Effector memory CD8-positive, alpha-beta T cell (primary cell): ENCODE results near the gene ROBO2.

Source experiments
- ATAC-seq: fragments of 150-1000 bp; cut with Tn5 transposase; replicated peaks from 2 replicates; pipeline ENCODE4 v1.10.0; 2021; ENCODE audit warnings: mild to moderate bottlenecking, moderate library complexity
- DNase-seq, 3 experiments: peaks; one replicate each; pipeline ENCODE4 v3.0.0; 2021
- H3K27ac Mint-ChIP-seq, 2 donors: one replicate each; pipeline ENCODE4 v1.8.0; 2022; ENCODE audit warnings: mild to moderate bottlenecking in 2 of 2, mixed read lengths in 2 of 2, moderate library complexity in 2 of 2
- H3K27me3 Mint-ChIP-seq, 2 donors: one replicate each; pipeline ENCODE4 v1.8.0; 2022; ENCODE audit warnings: mixed read lengths in 2 of 2
- H3K36me3 Mint-ChIP-seq: one replicate; pipeline ENCODE4 v1.8.0; 2022; ENCODE audit warnings: mild to moderate bottlenecking, moderate library complexity, mixed read lengths; ENCODE audit not compliant: insufficient read depth
- H3K4me1 Mint-ChIP-seq, 2 donors: one replicate each; pipeline ENCODE4 v1.8.0; 2022; ENCODE audit warnings: low read depth in 2 of 2, mixed read lengths in 2 of 2
- H3K4me3 Mint-ChIP-seq, 2 donors: one replicate each; pipeline ENCODE4 v1.8.0; 2022; ENCODE audit warnings: mild to moderate bottlenecking in 2 of 2, mixed read lengths in 2 of 2, moderate library complexity in 2 of 2
- H3K9me3 Mint-ChIP-seq, 2 donors: one replicate each; pipeline ENCODE4 v1.8.0; 2022; ENCODE audit warnings: mixed read lengths in 2 of 2

ROBO2 gene

GRCh38 chr3:77571971-77572715 is 532.2 kb downstream of the ROBO2 start:
- Mint-ChIP-seq H3K4me1 (no peaks in the 10 kb centered on the region), H3K27me3 (no peaks in the 10 kb centered on the region), H3K27ac (no peak overlapping the region), H3K9me3 (peaks cover 0 to 8% of the 10 kb centered on the region in 2 donors), H3K4me3 (no peak overlapping the region), H3K36me3 (no peaks in the 10 kb centered on the region)
- ATAC-seq (no peak), DNase-seq (no peak)

GRCh38 chr3:77577264-77577663 is 537.4 kb downstream of the ROBO2 start:
- no peak for DNase-seq
- no peaks in the 10 kb centered on the region for H3K36me3 Mint-ChIP-seq
- no peak overlapping the region for H3K4me3 Mint-ChIP-seq
- no peaks in the 10 kb centered on the region for H3K27me3 Mint-ChIP-seq
- H3K27ac Mint-ChIP-seq: no peak overlapping the region
- no peaks in the 10 kb centered on the region for H3K4me1 Mint-ChIP-seq
- ATAC-seq: no peak
- H3K9me3 Mint-ChIP-seq: peaks cover 0 to 2% of the 10 kb centered on the region in 2 donors

GRCh38 chr3:77586216-77586615 is 546.3 kb downstream of the ROBO2 start:
- DNase-seq (no peak), ATAC-seq (no peak)
- Mint-ChIP-seq H3K4me1 (no peaks in the 10 kb centered on the region), H3K27ac (no peak overlapping the region), H3K27me3 (no peaks in the 10 kb centered on the region), H3K9me3 (peaks cover 6 to 8% of the 10 kb centered on the region in 2 donors), H3K4me3 (no peak overlapping the region), H3K36me3 (no peaks in the 10 kb centered on the region)

GRCh38 chr3:77588863-77589262 is 549.0 kb downstream of the ROBO2 start:
- no peak for ATAC-seq
- Mint-ChIP-seq H3K9me3 (peaks cover 5 to 9% of the 10 kb centered on the region in 2 donors), H3K27me3 (no peaks in the 10 kb centered on the region), H3K4me3 (no peak overlapping the region), H3K36me3 (no peaks in the 10 kb centered on the region), H3K4me1 (no peaks in the 10 kb centered on the region), H3K27ac (no peak overlapping the region)
- DNase-seq: no peak

GRCh38 chr3:77590191-77590590 is 550.3 kb downstream of the ROBO2 start:
- Mint-ChIP-seq H3K4me3 (no peak overlapping the region), H3K27ac (no peak overlapping the region), H3K9me3 (peaks cover 0 to 6% of the 10 kb centered on the region in 2 donors), H3K4me1 (no peaks in the 10 kb centered on the region), H3K36me3 (no peaks in the 10 kb centered on the region), H3K27me3 (no peaks in the 10 kb centered on the region)
- ATAC-seq: no peak
- DNase-seq: no peak

GRCh38 chr3:77595371-77595870 is 555.5 kb downstream of the ROBO2 start:
- no peak overlapping the region for H3K4me3 Mint-ChIP-seq
- ATAC-seq (no peak), DNase-seq (no peak)
- no peak overlapping the region for H3K27ac Mint-ChIP-seq
- H3K4me1 Mint-ChIP-seq: no peaks in the 10 kb centered on the region
- peaks cover 4 to 5% of the 10 kb centered on the region in 2 donors for H3K9me3 Mint-ChIP-seq
- H3K27me3 Mint-ChIP-seq: no peaks in the 10 kb centered on the region
- H3K36me3 Mint-ChIP-seq: no peaks in the 10 kb centered on the region

- peaks cover 5 to 7% of the 10 kb centered on the region in 2 donors for H3K9me3 Mint-ChIP-seq
- DNase-seq: no peak
- no peaks in the 10 kb centered on the region for H3K27me3 Mint-ChIP-seq
- H3K36me3 Mint-ChIP-seq: no peaks in the 10 kb centered on the region
- no peak overlapping the region for H3K4me3 Mint-ChIP-seq
- no peak for ATAC-seq
- H3K27ac Mint-ChIP-seq: no peak overlapping the region
- H3K4me1 Mint-ChIP-seq: no peaks in the 10 kb centered on the region
Measured at GRCh38 chr3:77599948-77600347, 560.0 kb downstream of the ROBO2 start.

- H3K4me1 Mint-ChIP-seq: no peaks in the 10 kb centered on the region
- no peaks in the 10 kb centered on the region for H3K27me3 Mint-ChIP-seq
- peaks cover 5 to 7% of the 10 kb centered on the region in 2 donors for H3K9me3 Mint-ChIP-seq
- ATAC-seq: no peak
- no peak overlapping the region for H3K4me3 Mint-ChIP-seq
- no peaks in the 10 kb centered on the region for H3K36me3 Mint-ChIP-seq
- no peak for DNase-seq
- H3K27ac Mint-ChIP-seq: no peak overlapping the region
Measured at GRCh38 chr3:77601823-77602415, 562.0 kb downstream of the ROBO2 start.

- Mint-ChIP-seq H3K4me1 (no peaks in the 10 kb centered on the region), H3K9me3 (peaks cover under 1 to 7% of the 10 kb centered on the region in 2 donors), H3K27ac (no peak overlapping the region), H3K36me3 (no peaks in the 10 kb centered on the region), H3K27me3 (no peaks in the 10 kb centered on the region), H3K4me3 (no peak overlapping the region)
- DNase-seq (no peak), ATAC-seq (no peak)
Measured at GRCh38 chr3:77602722-77603121, 562.8 kb downstream of the ROBO2 start.

GRCh38 chr3:77605308-77605707 is 565.4 kb downstream of the ROBO2 start:
- Mint-ChIP-seq H3K4me3 (no peak overlapping the region), H3K27ac (no peak overlapping the region), H3K9me3 (peaks cover 0 to 10% of the 10 kb centered on the region in 2 donors), H3K4me1 (no peaks in the 10 kb centered on the region), H3K36me3 (no peaks in the 10 kb centered on the region), H3K27me3 (no peaks in the 10 kb centered on the region)
- ATAC-seq (no peak), DNase-seq (no peak)

GRCh38 chr3:77605865-77606264 is 566.0 kb downstream of the ROBO2 start:
- no peak for DNase-seq
- no peak for ATAC-seq
- H3K4me3 Mint-ChIP-seq: no peak overlapping the region
- H3K36me3 Mint-ChIP-seq: no peaks in the 10 kb centered on the region
- no peaks in the 10 kb centered on the region for H3K27me3 Mint-ChIP-seq
- peaks cover 0 to 10% of the 10 kb centered on the region in 2 donors for H3K9me3 Mint-ChIP-seq
- H3K4me1 Mint-ChIP-seq: no peaks in the 10 kb centered on the region
- no peak overlapping the region for H3K27ac Mint-ChIP-seq

GRCh38 chr3:77606372-77606771 is 566.5 kb downstream of the ROBO2 start:
- H3K4me1 Mint-ChIP-seq: no peaks in the 10 kb centered on the region
- H3K27me3 Mint-ChIP-seq: no peaks in the 10 kb centered on the region
- H3K4me3 Mint-ChIP-seq: no peak overlapping the region
- no peak overlapping the region for H3K27ac Mint-ChIP-seq
- ATAC-seq: no peak
- DNase-seq: no peak
- no peaks in the 10 kb centered on the region for H3K36me3 Mint-ChIP-seq
- peaks cover 0 to 10% of the 10 kb centered on the region in 2 donors for H3K9me3 Mint-ChIP-seq

- DNase-seq (no peak), ATAC-seq (no peak)
- Mint-ChIP-seq H3K27me3 (no peaks in the 10 kb centered on the region), H3K4me3 (no peak overlapping the region), H3K4me1 (no peaks in the 10 kb centered on the region), H3K36me3 (no peaks in the 10 kb centered on the region), H3K27ac (no peak overlapping the region), H3K9me3 (peaks cover 12 to 17% of the 10 kb centered on the region in 2 donors)
Measured at GRCh38 chr3:77618686-77619085, 578.8 kb downstream of the ROBO2 start.

- H3K27me3 Mint-ChIP-seq: no peaks in the 10 kb centered on the region
- no peaks in the 10 kb centered on the region for H3K36me3 Mint-ChIP-seq
- ATAC-seq: no peak
- H3K27ac Mint-ChIP-seq: no peak overlapping the region
- H3K4me3 Mint-ChIP-seq: no peak overlapping the region
- H3K9me3 Mint-ChIP-seq: peaks cover 15 to 17% of the 10 kb centered on the region in 2 donors
- no peaks in the 10 kb centered on the region for H3K4me1 Mint-ChIP-seq
- no peak for DNase-seq
Measured at GRCh38 chr3:77620009-77620408, 580.1 kb downstream of the ROBO2 start.
